Adrenal gland (tissue), 12 donors: ENCODE data around the gene AMZ2. TPM values are rescaled to one million over a fixed set of nuclear protein-coding genes. Genes with fewer than 3 reads are reported as not detected.
"Not testable (repeated sequence)": the region's sequence is repeated elsewhere in the genome, so short reads cannot be mapped to it uniquely, and the experiment has no call there.

Experiments
- DNase-seq, 7 donors: peaks; one replicate each; pipeline ENCODE4 v3.0.0-alpha.2; 2019 to 2020
- H3K27ac ChIP-seq, 5 donors: fragments of 200-600 bp; sonication (generic) in 4 of 5; 1 replicate in 3 of 5; 2 replicates in 2 of 5; pipeline versions ENCODE4 v1.5.1 to v1.8.0; 2016 to 2020; ENCODE audit warnings: mild to moderate bottlenecking in 1 of 5
- H3K27me3 ChIP-seq: fragments of 200-600 bp; 2 replicates; pipeline ENCODE4 v1.8.0; 2021
- H3K36me3 ChIP-seq, 2 donors: fragments of 200-600 bp; replicated peaks in 1 of 2; 1 replicate in 1 of 2; 2 replicates in 1 of 2; pipeline versions ENCODE4 v1.5.1 to v1.8.0; 2018 to 2022
- H3K4me1 ChIP-seq, 2 donors: fragments of 200-600 bp; replicated peaks in 1 of 2; 1 replicate in 1 of 2; 2 replicates in 1 of 2; pipeline versions ENCODE4 v1.5.1 to v1.8.0; 2018 to 2021
- H3K4me3 ChIP-seq, 4 donors: fragments of 200-600 bp; sonication (generic) in 3 of 4; one replicate each; pipeline ENCODE4 v1.5.1; 2016 to 2018
- H3K9me3 ChIP-seq, 3 donors: fragments of 200-600 bp; sonication (generic) in 1 of 3; replicated peaks in 1 of 3; 1 replicate in 2 of 3; 2 replicates in 1 of 3; pipeline versions ENCODE4 v1.5.1 to v1.8.0; 2016 to 2021
- POLR2A ChIP-seq, 2 donors: fragments of 450-650 bp; IDR thresholded peaks; one replicate each; pipeline ENCODE4 v1.6.1; 2017; ENCODE audit warnings: antibody characterized with exemption in 2 of 2, mild to moderate bottlenecking in 2 of 2, moderate library complexity in 1 of 2
- WGBS, 4 donors: extraction: QIAGEN DNeasy Blood & Tissue Kit in 2 of 4; methylation state at CpG; one replicate each; pipeline versions ENCODE4 v1.1.5 to v1.1.7; 2013 to 2017; 5-methylcytosine and 5-hydroxymethylcytosine counted together
- intact Hi-C, 2 donors: fragments of 100-400 bp; cut with DNase I; formaldehyde crosslinking; loops; one replicate each; pipeline versions ENCODE4 v1.14.1 to v1.15.0; 2022 to 2023
- polyA plus RNA-seq, 3 donors: library from polyadenylated mRNA; stranded (reverse); fragments of 200-250 nt in 2 of 3; fragments of 350-450 nt in 1 of 3; fragmentation: Illumina TruSeq in 1 of 3; extraction: RNeasy Lipid Tissue Mini Kit (QIAGEN cat#74804) in 1 of 3; gene quantifications; one replicate each; pipeline ENCODE4 v1.2.3, GENCODE V29; 2013 to 2014
- total RNA-seq, 9 donors: library from RNA; depleted of rRNA in 4 of 9; stranded (reverse); fragments of >200 nt in 4 of 9; fragments of 120-200 nt in 1 of 9; fragmentation: NEBNext Ultra II Directional in 1 of 9; extraction: Animal tissue kit (Norgen Biotek cat#: 25700) in 1 of 9; gene quantifications; one replicate each; pipeline versions ENCODE4 v1.1.0 to v1.2.4, GENCODE V29; 2013 to 2023
- TF ChIP-seq, protein P1 (sequence below), 6 experiments: fragments of 450-650 bp in 4 of 6; fragments of 200-600 bp in 2 of 6; sonication (generic) in 1 of 6; IDR thresholded peaks; 1 replicate in 5 of 6; 2 replicates in 1 of 6; pipeline versions ENCODE4 v1.5.1 to v1.8.0; 2016 to 2021; ENCODE audit warnings: antibody characterized with exemption in 6 of 6, mild to moderate bottlenecking in 2 of 6, moderate library complexity in 1 of 6
- donor health status: healthy with polysubstance abuse.
- donor health status: Bipolar disorder and iron deficiency.
- donor health status: DM: yes; HTN: yes; CAD: no.
- donor health status: DM: no; HTN: no; CAD: no.
- donor health status: DM: no; HTN: no; CAD: no.
- donor health status: DM: yes; HTN: yes; CAD: no.

The AMZ2 gene
- total and polyA plus RNA-seq, 12 donors = 55.5 to 135 (median 83.1) TPM

DNA sequence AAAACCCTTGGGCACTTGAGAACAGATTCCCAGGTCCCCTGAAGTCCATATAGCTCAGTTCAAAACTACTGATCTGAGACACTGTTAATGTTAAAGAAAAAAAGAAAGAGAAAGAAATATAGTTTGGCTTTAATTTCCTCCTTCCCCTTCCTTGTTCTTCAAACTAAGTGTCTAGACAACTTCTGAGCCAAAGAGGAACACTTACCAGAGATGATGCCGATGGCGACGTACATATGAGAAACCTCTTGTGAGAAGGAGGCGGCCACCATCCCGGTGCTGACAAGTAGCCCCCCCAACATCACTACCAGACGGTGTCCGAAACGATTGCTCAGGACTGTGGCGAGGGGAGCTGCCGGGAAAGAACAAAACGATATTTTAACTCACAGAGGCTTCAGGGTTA, 25.9 kb downstream of the AMZ2 start:
- peak overlapping the region in 1 of 5 donors; percentile 42 for H3K27ac ChIP-seq
- no peaks in the 10 kb centered on the region for H3K36me3 ChIP-seq
- no peaks in the 10 kb centered on the region for H3K9me3 ChIP-seq
- H3K4me1 ChIP-seq = no peaks in the 10 kb centered on the region
- intact Hi-C loops = no loop called here
- DNase-seq = peak in 1 of 7 donors; percentile 23
- H3K27me3 ChIP-seq = no peaks in the 10 kb centered on the region
- WGBS, 4 donors = 86 to 90% (median 87%) methylated on average over 11 of the region's 11 CpGs
- TF ChIP-seq POLR2A (IDR thresholded peaks at IDR 0.05) = no peak
- TF ChIP-seq, protein P1, sequence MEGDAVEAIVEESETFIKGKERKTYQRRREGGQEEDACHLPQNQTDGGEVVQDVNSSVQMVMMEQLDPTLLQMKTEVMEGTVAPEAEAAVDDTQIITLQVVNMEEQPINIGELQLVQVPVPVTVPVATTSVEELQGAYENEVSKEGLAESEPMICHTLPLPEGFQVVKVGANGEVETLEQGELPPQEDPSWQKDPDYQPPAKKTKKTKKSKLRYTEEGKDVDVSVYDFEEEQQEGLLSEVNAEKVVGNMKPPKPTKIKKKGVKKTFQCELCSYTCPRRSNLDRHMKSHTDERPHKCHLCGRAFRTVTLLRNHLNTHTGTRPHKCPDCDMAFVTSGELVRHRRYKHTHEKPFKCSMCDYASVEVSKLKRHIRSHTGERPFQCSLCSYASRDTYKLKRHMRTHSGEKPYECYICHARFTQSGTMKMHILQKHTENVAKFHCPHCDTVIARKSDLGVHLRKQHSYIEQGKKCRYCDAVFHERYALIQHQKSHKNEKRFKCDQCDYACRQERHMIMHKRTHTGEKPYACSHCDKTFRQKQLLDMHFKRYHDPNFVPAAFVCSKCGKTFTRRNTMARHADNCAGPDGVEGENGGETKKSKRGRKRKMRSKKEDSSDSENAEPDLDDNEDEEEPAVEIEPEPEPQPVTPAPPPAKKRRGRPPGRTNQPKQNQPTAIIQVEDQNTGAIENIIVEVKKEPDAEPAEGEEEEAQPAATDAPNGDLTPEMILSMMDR (IDR thresholded peaks at IDR 0.05) = no peak
- no peak overlapping the region for H3K4me3 ChIP-seq

DNA sequence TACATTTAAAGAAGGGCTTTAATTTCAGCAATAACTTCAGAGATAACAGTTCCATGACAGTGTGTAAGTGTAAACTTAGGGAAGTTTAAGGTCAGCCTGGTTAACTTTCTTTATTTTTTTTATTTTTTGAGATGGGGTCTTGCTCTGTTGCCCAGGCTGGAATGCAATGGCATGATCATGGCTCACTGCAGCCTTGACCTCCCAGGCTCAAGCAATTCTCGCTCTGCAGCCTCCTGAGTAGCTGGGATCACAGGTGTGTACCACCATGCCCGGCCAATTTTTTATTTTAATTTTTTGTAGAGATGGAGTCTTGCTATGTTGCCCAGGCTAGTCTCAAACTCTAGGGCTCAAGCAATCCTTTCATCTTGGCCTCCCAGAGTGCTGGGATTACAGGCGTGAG, 28.5 kb downstream of the AMZ2 start:
- DNase-seq, H3K36me3 ChIP-seq, H3K27ac ChIP-seq, H3K4me1 ChIP-seq, H3K27me3 ChIP-seq, intact Hi-C loops, H3K4me3 ChIP-seq, H3K9me3 ChIP-seq: not testable (repeated sequence)
- 94 to 99% (median 98%) methylated on average over 3 of the region's 3 CpGs for WGBS, 4 donors

DNA sequence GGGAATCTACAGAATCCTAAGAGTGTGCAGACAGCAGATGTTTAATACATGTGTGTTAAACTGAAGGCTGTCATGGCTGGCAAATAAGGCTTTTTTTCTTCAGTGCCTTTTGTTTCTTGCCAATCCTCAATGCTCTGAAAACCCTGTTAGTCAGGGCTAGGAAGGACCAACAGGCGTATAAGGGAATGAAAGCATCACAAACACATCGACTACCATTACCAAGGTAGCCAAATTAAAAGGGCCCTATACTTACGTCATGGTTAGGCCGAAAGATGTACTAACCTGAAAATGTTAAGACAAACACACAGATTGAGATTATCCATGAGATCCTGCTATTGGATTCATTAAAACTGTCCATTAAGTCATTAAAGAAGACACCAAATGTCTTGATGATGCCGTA, 30.0 kb downstream of the AMZ2 start:
- H3K27ac ChIP-seq = no peak overlapping the region
- no peaks in the 10 kb centered on the region for H3K27me3 ChIP-seq
- H3K36me3 ChIP-seq = no peaks in the 10 kb centered on the region
- WGBS, 4 donors = 95 to 98% (median 98%) methylated on average over 5 of the region's 5 CpGs
- no peaks in the 10 kb centered on the region for H3K4me1 ChIP-seq
- no peak overlapping the region for H3K4me3 ChIP-seq
- intact Hi-C loops = no loop called here
- no peaks in the 10 kb centered on the region for H3K9me3 ChIP-seq
- no peak for TF ChIP-seq POLR2A (IDR thresholded peaks at IDR 0.05)
- TF ChIP-seq, protein P1 (IDR thresholded peaks at IDR 0.05) = no peak
- no peak for DNase-seq

DNA sequence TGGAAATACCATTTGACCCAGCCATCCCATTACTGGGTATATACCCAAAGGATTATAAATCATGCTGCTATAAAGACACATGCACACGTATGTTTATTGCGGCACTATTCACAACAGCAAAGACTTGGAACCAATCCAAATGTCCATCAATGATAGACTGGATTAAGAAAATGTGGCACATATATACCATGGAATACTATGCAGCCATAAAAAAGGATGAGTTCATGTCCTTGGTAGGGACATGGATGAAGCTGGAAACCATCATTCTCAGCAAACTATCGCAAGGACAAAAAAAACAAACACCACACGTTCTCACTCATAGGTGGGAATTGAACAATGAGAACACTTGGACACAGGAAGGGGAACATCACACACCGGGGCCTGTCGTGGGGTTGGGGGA, 34.1 kb downstream of the AMZ2 start:
- H3K27me3 ChIP-seq, H3K36me3 ChIP-seq, H3K27ac ChIP-seq, DNase-seq, H3K4me3 ChIP-seq, intact Hi-C loops, H3K4me1 ChIP-seq, H3K9me3 ChIP-seq: not testable (repeated sequence)
- 66 to 93% (median 83%) methylated on average over 4 of the region's 6 CpGs for WGBS, 4 donors

DNA sequence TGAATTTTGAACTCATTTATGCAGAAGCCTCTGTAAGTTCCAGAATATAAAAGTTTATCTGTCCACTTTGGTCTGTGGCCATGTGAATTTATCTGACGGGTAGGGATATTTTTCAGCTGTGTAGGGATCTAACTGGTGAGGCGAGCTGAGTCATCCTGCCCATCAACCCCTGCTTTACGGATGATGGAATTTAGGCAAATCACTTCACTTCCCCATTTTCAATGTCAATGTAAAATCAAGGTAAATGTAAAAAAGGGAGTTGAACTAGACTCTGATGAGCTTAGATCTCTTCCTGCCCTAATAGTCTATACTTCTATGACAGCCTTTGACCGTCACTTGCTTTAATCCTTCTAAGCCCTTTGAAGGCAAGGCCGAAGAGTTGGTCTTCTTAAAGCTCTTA, 40.5 kb downstream of the AMZ2 start:
- Histone ChIP-seq H3K27me3 (no peaks in the 10 kb centered on the region), H3K9me3 (no peaks in the 10 kb centered on the region), H3K36me3 (no peaks in the 10 kb centered on the region), H3K4me3 (no peak overlapping the region), H3K27ac (peak overlapping the region in 2 of 5 donors; percentile 34 to 55), H3K4me1 (peaks cover 13 to 24% of the 10 kb centered on the region in 2 donors)
- TF ChIP-seq, protein P1 (IDR thresholded peaks at IDR 0.05) = no peak
- TF ChIP-seq POLR2A (IDR thresholded peaks at IDR 0.05) = no peak
- intact Hi-C loops = no loop called here
- 61 to 73% (median 66%) methylated on average over 5 of the region's 5 CpGs for WGBS, 4 donors
- DNase-seq = peak in 2 of 7 donors; percentile 29 to 41
